GM18502 (cell line): ENCODE results near the gene HTR3A.

ENCODE experiments used
- ATAC-seq: cut with Tn5 transposase; IDR thresholded peaks from one replicate; pipeline ENCODE4 v1.9.1; 2021; ENCODE audit warnings: mild to moderate bottlenecking; ENCODE audit not compliant: unreplicated experiment, poor library complexity

The HTR3A gene

DNA sequence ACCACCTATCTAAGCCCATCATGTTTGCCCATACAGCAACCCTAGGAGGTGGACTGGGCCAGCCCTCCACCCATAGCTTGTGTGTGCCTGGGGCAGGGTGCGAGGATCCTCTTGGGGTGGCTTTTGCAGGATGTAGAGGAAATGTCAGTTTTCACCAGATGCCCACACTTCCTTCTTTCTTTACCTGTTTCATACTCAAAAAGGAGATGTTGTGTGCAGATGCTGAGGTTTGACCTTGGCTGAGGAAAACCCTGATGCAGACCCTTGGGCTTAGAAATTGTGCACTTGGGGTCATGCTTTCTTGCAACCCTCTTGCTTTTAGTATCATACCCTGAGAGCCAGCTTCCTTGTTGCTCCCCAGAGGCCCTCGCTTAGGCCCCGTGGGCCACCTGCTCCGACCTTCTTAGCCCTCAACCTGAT, 2.2 kb downstream of the HTR3A start:
- no peak for ATAC-seq

DNA sequence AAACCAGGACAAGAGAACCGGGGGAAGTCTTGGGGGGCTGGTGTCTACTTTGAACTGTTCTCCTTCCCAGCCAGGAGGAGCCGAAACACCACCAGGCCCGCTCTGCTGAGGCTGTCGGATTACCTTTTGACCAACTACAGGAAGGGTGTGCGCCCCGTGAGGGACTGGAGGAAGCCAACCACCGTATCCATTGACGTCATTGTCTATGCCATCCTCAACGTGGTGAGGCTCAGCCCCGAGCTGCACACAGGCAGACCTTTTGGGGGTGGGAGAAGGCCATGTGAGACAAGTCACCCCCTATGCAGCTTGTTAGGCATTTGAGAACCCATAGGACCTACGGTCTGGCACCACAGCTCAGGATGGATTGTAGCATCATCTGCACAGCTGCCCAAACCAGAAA, 2.8 kb downstream of the HTR3A start:
- no peak for ATAC-seq

DNA sequence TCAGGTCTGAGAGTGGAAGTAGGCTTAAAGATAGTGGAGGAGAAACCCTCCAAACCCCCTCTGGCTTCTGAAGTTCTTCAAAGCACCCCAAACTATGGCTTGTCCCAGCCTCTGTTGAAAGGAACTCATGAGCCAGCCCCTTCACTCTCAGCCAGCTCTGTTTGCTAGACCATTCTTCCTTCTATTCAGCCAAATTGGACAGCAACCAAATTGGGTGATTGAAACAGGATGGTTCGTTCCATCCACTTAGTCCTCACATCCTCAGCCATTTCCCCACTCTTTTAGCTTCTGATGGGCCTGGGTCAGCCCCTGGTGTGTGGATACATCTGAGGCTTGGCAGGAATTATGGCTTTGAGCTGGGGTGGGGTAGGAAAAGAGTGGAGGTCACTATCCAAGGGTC, 4.5 kb downstream of the HTR3A start:
- ATAC-seq: no peak

DNA sequence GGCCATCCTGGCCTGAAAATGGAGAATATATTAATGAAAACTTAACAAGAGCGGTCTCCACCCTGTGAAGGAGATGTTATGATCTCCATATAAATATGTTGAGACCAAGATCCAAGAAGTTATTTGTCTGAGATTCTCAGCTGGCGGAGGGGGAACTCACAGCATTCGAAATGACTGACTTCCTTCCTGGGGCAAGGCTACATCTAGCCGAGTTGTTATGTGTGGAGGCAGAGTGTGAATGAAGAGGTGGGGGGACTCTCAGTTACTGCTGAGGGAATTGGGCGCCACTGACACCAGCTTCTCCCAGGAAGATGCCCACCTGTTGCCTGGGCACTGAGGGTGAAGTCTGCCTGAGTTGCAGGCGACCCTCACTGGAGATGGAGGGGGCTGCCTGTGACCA, 5.9 kb downstream of the HTR3A start:
- ATAC-seq: no peak

DNA sequence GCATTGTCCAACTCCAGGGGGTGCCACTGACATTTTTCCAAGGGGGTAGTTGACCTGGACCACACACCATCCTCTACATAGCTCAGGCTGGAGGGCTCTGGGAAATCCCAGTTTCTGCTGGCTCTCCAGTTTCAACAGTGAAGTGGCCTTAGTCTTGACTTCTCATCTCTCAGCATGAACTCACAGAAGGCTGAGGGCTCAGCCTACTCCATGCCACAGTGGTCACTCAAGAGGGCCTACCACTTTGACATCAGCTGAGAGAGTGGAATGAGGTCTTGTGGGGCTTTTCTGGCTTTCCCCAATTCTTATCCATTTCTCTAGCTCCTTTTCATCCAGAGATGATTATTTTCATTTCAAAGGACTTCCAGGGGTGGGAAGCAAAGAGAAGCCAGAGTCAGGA, 7.4 kb downstream of the HTR3A start:
- ATAC-seq: no peak

DNA sequence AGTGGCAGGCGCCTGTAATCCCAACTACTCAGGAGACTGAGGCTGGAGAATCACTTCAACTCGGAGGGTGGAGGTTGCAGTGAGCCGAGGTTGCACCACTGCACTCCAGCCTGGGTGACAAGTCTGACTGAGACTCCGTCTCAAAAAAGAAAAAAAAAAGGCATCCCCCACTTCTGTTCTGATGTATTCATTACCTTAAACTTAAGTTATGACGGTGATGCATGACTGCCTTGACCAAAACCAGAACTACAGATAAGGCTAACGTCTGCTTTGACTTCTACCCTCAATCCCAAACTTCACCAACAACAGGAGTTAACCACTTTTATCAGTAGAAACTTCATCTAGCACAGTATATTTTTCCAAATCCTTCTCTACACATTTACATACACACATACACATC, 9.9 kb downstream of the HTR3A start:
- no peak for ATAC-seq

DNA sequence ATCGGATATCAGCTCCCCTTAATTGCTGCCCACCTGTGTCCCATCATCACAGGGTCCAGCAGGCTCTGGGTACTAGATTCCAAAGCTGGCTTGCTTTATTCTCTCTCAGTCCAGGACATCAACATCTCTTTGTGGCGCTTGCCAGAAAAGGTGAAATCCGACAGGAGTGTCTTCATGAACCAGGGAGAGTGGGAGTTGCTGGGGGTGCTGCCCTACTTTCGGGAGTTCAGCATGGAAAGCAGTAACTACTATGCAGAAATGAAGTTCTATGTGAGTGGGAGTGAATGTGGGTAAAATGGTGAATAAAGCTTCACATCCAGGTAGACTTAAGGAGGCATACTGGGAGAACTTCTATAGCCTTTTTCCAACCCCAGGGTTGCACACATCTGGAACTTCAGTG, 11.0 kb downstream of the HTR3A start:
- no peak for ATAC-seq

DNA sequence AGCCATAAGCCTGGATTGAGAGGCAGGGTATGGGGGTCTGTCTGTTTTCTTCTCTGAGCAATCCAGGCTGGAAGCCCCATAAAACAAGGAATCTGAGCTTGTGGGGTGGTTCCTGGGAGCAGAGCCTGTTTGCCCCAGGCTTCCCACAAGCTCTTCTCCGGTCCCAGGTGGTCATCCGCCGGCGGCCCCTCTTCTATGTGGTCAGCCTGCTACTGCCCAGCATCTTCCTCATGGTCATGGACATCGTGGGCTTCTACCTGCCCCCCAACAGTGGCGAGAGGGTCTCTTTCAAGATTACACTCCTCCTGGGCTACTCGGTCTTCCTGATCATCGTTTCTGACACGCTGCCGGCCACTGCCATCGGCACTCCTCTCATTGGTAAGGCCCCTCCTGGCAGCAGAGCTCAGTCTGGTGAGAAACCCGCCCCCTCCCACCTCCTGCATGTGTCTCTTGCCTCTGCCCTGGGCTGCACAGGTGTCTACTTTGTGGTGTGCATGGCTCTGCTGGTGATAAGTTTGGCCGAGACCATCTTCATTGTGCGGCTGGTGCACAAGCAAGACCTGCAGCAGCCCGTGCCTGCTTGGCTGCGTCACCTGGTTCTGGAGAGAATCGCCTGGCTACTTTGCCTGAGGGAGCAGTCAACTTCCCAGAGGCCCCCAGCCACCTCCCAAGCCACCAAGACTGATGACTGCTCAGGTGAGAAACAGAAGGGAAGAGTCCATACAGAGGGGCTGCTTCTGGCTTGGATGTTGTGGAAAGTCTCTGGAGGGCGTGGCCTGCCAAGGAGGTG, 11.6 kb downstream of the HTR3A start:
- ATAC-seq: no peak

DNA sequence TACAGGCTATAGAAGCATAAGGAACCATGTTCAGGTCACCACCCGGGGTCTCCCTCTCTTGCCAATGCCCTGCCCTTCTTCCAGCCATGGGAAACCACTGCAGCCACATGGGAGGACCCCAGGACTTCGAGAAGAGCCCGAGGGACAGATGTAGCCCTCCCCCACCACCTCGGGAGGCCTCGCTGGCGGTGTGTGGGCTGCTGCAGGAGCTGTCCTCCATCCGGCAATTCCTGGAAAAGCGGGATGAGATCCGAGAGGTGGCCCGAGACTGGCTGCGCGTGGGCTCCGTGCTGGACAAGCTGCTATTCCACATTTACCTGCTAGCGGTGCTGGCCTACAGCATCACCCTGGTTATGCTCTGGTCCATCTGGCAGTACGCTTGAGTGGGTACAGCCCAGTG, 14.5 kb downstream of the HTR3A start:
- ATAC-seq: no peak

DNA sequence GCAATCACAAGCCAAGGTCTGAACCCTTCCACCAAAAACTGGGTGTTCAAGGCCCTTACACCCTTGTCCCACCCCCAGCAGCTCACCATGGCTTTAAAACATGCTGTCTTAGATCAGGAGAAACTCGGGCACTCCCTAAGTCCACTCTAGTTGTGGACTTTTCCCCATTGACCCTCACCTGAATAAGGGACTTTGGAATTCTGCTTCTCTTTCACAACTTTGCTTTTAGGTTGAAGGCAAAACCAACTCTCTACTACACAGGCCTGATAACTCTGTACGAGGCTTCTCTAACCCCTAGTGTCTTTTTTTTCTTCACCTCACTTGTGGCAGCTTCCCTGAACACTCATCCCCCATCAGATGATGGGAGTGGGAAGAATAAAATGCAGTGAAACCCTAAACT, 15.0 kb downstream of the HTR3A start:
- ATAC-seq: no peak

DNA sequence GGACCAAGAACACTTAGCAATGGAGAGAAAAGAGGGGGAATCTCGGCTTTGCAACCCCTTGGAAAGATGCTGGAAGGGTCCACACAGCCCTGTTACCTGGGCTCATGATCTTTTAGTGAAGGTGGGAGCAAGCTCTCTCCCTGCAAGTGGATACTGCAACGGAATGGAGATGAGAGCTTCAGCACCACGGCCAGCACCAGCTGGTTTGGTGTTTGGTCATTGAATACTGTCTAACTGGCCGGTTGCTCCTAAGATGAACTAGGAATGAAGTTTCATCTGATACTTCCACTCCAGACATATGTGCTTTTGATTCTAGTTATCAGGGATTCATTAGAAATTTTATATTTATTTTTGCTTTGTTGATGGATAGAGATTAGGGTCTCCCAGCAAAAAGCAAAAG, 16.3 kb downstream of the HTR3A start:
- no peak for ATAC-seq

DNA sequence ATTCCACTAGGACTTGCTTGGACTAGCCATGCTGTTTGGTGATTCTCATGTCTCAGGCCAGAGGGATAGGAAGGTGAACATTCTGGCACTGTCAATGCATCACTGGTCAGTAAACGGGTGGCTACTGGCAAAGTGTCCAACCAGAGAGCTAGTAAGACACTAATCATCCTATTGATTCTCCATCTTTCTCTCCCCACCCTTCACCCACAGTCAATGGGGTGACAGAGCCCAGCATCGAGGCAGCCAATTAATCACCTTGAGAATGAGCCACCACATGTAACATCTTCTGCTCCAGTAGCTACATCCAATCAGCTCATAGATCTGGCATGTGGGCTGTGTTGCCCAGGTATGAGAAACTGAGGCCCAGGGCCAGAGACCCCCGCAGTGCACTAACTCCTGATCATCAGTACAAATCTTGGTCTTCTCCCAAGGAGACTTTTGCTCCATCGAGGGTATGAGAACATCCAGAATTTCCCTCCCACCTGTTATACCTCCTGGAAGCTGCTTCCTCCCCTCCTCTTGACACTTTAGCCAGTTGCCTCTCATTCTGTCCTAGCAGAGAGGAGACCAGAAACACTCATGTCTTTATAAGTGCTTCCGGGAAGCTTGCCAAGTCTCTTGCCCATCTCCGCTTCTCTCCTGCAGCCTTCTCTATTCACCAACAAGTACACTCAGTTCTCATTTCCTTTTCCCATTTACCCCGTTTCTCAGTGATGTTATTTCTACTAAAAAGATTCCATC, 17.0 kb downstream of the HTR3A start:
- no peak for ATAC-seq

DNA sequence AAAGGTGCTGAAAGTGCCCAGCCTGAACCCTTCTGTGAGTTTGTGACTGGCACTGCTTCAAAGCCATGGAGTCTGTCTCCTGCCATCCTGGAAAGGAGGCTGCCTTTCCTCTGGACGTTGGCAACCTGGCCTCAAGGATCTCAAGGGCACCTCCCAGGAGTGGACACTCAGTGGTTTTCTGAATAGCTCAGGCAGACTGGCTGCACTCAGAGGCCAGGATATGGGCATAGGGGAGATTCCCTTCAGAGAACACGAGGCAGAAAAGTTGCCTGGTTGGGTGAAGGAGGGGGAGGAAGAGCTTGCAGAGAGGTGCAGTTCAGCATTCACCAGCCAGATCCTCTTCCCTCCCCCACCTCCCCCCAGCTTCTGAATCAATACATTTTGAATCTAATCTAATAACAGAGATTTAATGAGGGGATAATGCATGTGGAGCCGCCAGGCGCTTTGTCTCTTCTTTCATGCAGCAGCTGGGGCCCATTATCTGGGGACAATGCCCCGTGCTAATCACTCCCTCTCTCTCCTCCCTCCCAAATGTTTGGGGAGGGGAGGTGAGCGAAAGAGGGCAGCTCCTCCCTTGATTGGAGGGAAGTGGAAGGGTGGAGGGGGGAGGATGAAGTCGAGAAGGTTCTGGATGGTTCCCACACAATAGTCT, 17.7 kb downstream of the HTR3A start:
- ATAC-seq: no peak

DNA sequence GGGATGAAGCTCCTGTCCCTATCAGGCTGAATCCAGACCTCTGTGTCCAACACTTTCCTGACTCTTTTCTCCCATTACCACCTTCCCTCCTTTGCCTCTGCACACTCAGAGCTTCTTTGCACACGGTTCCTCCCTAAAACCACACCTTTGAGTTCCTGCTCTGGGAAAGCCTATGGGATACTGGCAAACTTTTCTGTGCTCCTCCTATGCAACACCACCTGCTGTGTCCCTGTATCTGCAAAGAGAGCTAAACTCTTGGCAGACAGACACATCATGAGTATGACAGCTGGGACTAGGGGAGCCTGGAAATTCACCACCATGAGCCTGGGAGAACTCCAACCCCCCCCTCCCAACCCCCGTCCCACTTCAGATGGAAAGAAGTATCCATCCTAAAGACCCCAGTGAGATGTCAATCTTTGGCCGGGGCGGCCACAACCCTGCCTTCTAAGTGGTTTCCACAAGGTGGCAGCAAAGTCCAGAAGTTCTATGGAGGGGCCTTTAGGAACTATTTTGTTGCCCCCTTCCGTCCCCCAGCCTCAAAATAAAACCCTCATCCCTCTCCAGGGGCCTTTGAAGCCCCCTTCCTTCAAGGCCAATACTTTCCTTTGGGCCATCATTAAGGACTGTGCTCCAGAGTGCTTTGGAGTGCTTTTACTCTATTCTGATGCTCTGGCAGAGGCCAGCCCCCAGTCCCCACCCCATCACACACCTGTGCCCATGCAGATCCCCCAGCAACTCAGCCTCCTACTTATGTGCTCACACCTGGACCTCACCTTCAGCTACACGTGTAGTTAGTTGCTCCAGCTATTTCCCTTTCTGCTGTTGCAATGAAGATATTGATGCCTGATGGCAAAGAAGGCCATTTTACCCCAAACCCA, 19.4 kb downstream of the HTR3A start:
- ATAC-seq: no peak

DNA sequence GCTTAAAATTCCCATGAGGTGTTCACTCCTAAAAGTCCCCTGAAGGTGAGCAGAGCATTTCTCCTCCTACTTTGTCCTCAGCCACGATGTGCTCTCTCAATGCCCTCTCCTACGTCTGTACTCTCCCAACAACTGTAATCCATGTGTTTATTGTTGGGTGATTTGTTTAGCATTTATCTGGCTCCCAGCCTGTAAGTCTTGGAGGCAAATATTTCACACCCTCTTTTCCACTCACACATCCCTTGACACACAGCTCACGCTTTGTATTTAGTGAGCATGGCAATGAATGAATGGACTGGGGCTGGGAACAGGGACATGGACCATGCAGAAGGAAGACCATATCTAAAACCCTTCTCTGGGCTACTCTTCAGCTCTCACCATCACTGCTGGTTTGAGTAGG, 22.6 kb downstream of the HTR3A start:
- no peak for ATAC-seq

DNA sequence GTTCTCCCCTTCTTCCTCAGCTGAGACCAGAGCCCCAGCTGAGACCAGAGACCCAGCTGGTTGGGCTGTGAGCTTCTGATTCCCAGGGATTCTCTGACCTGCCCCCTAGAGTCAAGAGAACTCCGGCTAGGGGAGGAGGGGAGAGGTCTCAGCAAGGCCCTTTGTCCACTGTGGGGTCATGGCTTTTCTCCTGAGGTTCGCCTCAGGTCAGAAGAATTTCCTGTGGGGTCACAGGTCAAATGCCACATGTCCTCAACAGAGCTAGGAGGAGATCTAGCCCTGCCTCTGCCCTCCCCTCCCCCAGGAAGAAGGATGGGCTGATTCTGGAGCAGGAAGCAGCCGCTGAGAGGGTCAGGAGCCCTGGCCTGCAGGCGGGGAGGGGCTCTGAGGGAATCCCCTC, 23.7 kb downstream of the HTR3A start:
- ATAC-seq: no peak

DNA sequence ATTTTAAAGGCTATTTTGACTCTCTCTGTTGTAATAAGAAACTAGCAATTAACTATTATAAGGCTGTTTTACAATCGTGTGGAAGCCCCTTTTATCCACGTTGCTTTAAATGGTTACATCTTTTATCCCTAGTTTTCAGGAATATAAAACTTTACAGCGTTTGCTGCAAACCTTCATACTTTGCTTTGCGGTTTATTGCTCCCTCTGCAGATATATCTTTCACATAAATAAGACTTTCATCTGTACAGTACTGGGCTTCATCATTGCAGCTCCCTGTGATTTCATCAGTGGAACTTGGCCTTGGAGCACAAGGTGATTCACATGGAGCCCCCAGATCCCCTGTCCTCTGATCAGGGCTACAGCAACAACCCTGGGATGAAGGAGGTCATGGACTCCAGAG, 25.6 kb downstream of the HTR3A start:
- ATAC-seq: no peak

DNA sequence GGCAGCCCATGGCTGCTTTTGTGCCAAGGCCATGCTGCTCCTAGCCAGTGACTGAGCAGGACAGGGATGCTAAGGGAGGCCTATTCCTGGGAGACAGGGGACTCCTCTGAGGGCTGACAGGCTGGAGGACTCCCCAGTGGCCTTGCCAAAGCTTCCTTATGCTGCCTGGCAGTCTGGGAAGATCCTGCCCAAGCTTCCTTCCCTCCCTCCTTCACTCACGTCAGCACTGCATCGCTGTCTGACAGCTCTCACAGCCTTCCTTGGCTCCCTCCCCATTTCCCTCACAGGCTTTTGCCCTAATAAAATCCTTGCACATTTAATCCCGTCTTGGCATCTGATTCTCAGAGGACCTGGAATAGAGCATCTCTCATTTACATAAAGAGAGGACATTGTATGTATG, 26.5 kb downstream of the HTR3A start:
- ATAC-seq: no peak

DNA sequence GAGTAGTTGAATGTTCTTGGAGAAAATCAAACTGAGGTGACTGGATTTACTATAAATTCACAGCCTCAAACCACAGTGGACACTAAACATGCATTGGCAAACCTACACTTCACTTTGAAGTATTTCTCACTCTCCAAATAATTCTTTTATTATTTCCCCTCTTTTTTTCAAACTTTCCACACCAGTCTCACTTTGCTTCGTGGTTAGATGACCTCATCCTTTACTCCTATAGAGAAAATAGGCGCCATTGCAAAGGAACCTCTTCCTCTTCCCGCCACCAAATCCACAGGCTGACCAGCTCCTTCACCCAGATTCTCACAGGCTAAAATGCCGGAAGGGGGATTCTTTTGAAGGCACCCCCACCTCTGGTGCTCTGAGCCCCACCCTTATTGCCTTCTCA, 33.4 kb downstream of the HTR3A start:
- no peak for ATAC-seq

DNA sequence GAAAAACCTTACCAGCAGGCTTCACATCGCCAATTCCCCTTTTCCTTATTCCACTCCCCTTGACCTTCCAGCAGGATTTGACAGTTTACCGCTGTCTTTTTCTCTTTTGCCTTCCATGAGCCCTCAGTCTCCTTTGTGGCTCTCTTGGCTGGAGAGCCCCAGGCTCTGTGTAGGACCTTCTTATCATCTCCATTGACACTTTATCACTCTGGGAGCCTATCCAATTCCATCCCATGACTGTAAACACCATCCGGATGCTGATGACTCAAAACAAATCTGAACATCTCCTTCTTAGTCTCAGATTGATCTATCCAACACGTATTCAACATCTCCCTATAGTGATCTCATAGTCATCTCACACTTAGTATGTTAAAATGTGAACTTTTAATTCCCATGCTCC, 36.0 kb downstream of the HTR3A start:
- no peak for ATAC-seq

DNA sequence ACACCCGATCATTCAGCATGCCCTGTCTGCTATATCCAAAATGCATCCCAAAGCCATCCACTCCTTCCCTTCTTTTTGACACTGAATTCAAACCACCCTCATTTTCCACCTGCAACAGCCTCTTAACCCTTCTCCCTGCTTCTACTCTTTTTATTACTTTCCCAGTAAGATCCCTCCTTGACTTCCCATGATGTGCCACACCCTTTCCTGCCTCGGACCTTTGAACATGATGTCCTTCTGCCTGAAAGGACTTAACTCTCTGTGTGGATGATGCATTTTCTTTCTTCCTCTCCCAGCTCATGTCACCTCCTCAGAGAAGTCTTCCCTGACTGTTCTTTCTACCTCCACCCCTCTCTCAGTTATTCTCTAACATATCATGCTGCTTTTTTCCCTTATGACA, 36.5 kb downstream of the HTR3A start:
- no peak for ATAC-seq
